NCI-H2227 (cell line): ENCODE results near the gene GNB1L.
"Not testable (repeated sequence)": the region's sequence is repeated elsewhere in the genome, so short reads cannot be mapped to it uniquely, and the experiment has no call there.

Source experiments
- DNase-seq: peaks from one replicate; lab custom pipeline; 2025; ENCODE audit not compliant: unreplicated experiment; lab: John Stamatoyannopoulos, UW

The GNB1L gene

GRCh38 chr22:19846620-19847344 is 7.9 kb downstream of the GNB1L start:
- no peak for DNase-seq

- DNase-seq: no peak
Observed at GRCh38 chr22:19845054-19845722, 9.5 kb downstream of the GNB1L start.

GRCh38 chr22:19844377-19845053 is 10.2 kb downstream of the GNB1L start:
- no peak for DNase-seq

- no peak for DNase-seq
Observed at GRCh38 chr22:19843857-19844376, 10.8 kb downstream of the GNB1L start.

- peak; percentile 37 for DNase-seq
Observed at GRCh38 chr22:19843107-19843856, 11.4 kb downstream of the GNB1L start.

GRCh38 chr22:19842393-19843106 is 12.1 kb downstream of the GNB1L start:
- no peak for DNase-seq

GRCh38 chr22:19841641-19842392 is 12.9 kb downstream of the GNB1L start:
- no peak for DNase-seq

- no peak for DNase-seq
Observed at GRCh38 chr22:19840955-19841640, 13.6 kb downstream of the GNB1L start.

- no peak for DNase-seq
Observed at GRCh38 chr22:19840059-19840458, 14.6 kb downstream of the GNB1L start.

- no peak for DNase-seq
Observed at GRCh38 chr22:19837915-19838314, 16.8 kb downstream of the GNB1L start.

- DNase-seq: no peak
Observed at GRCh38 chr22:19836512-19836911, 18.2 kb downstream of the GNB1L start.

GRCh38 chr22:19834599-19834998 is 20.1 kb downstream of the GNB1L start:
- no peak for DNase-seq

GRCh38 chr22:19833327-19833726 is 21.3 kb downstream of the GNB1L start:
- not testable (repeated sequence) for DNase-seq

GRCh38 chr22:19832476-19833108 is 22.1 kb downstream of the GNB1L start:
- DNase-seq: no peak

GRCh38 chr22:19831979-19832378 is 22.7 kb downstream of the GNB1L start:
- not testable (repeated sequence) for DNase-seq

- DNase-seq: no peak
Observed at GRCh38 chr22:19831016-19831415, 23.7 kb downstream of the GNB1L start.

GRCh38 chr22:19828035-19828401 is 26.7 kb downstream of the GNB1L start:
- DNase-seq: no peak

- no peak for DNase-seq
Observed at GRCh38 chr22:19827341-19828034, 27.2 kb downstream of the GNB1L start.
